Spinal cord (tissue), 10 donors: ENCODE measurements around the gene F2RL1. TPM values are rescaled to one million over a fixed set of nuclear protein-coding genes. Genes with fewer than 3 reads are reported as not detected.
"Not testable (repeated sequence)": the region's sequence is repeated elsewhere in the genome, so short reads cannot be mapped to it uniquely, and the experiment has no call there.

Experiments
- DNase-seq, 6 donors: peaks; one replicate each; pipeline versions ENCODE4 v3.0.0 to v3.0.0-alpha.2; 2013 to 2015; ENCODE audit warnings: low spot score in 6 of 6, low read depth in 4 of 6
- H3K27ac ChIP-seq: one replicate; pipeline ENCODE4 v1.5.1; 2013; ENCODE audit warnings: low read depth, low read length, control low read depth
- H3K27me3 ChIP-seq: one replicate; pipeline ENCODE4 v1.6.1; 2013; ENCODE audit warnings: low read length; ENCODE audit not compliant: control insufficient read depth, insufficient read depth
- H3K36me3 ChIP-seq: one replicate; pipeline ENCODE4 v1.6.1; 2013; ENCODE audit warnings: low read length; ENCODE audit not compliant: control insufficient read depth, insufficient read depth
- H3K4me1 ChIP-seq: one replicate; pipeline ENCODE4 v1.6.1; 2013; ENCODE audit warnings: low read length; ENCODE audit not compliant: control insufficient read depth, insufficient read depth
- H3K4me3 ChIP-seq: one replicate; pipeline ENCODE4 v1.5.1; 2013; ENCODE audit warnings: low read depth, low read length, control low read depth
- H3K9me3 ChIP-seq: one replicate; pipeline ENCODE4 v1.6.1; 2013; ENCODE audit warnings: low read length; ENCODE audit not compliant: control insufficient read depth, insufficient read depth
- WGBS: methylation state at CpG from one replicate; pipeline ENCODE4 v1.1.5; 2013; ENCODE audit warnings: missing lambda C conversion rate; ENCODE audit not compliant: insufficient coverage; 5-methylcytosine and 5-hydroxymethylcytosine counted together
- polyA plus RNA-seq, 2 donors: library from polyadenylated mRNA; unstranded; fragments of 120-200 nt; gene quantifications; one replicate each; pipeline ENCODE4 v1.2.1, GENCODE V29; 2013; ENCODE audit not compliant: insufficient read length in 2 of 2
- total RNA-seq, 2 donors: library from RNA; depleted of rRNA in 1 of 2; stranded (reverse); fragments of 120-200 nt in 1 of 2; fragments of >200 nt in 1 of 2; gene quantifications; one replicate each; pipeline versions ENCODE4 v1.2.3 to v1.2.4, GENCODE V29; 2013 to 2014
- donor health status: healthy.

F2RL1 gene
- total and polyA plus RNA-seq, 4 donors, result 1.7 to 5.3 (median 2.3) TPM

- H3K36me3 ChIP-seq, result no peaks in the 10 kb centered on the region
- no peaks in the 10 kb centered on the region for H3K9me3 ChIP-seq
- H3K27ac ChIP-seq, result no peak overlapping the region
- peaks cover 19% of the 10 kb centered on the region for H3K4me1 ChIP-seq
- WGBS, result 79% methylated on average over 2 of the region's 3 CpGs
- no peak overlapping the region for H3K4me3 ChIP-seq
- no peak for DNase-seq
- peaks cover 28% of the 10 kb centered on the region for H3K27me3 ChIP-seq
Observed at GRCh38 chr5:76816110-76816831, 2.6 kb upstream of the F2RL1 start.

- no peak for DNase-seq
- Histone ChIP-seq H3K4me1 (peaks cover 19% of the 10 kb centered on the region), H3K36me3 (no peaks in the 10 kb centered on the region), H3K4me3 (peak overlapping the region; percentile 38), H3K27ac (no peak overlapping the region), H3K9me3 (no peaks in the 10 kb centered on the region), H3K27me3 (peaks cover 28% of the 10 kb centered on the region)
- WGBS, result 17% methylated on average over 22 of the region's 31 CpGs
Observed at GRCh38 chr5:76819851-76820525, 1.2 kb downstream of the F2RL1 start.

- Histone ChIP-seq H3K27ac (no peak overlapping the region), H3K4me1 (peaks cover 19% of the 10 kb centered on the region), H3K36me3 (no peaks in the 10 kb centered on the region), H3K9me3 (no peaks in the 10 kb centered on the region), H3K27me3 (peaks cover 28% of the 10 kb centered on the region), H3K4me3 (no peak overlapping the region)
- WGBS, result no CpG with 5 or more reads among the region's 2 CpGs
- no peak for DNase-seq
Observed at GRCh38 chr5:76820526-76820890, 1.7 kb downstream of the F2RL1 start.

GRCh38 chr5:76821136-76821535 is 2.3 kb downstream of the F2RL1 start:
- Histone ChIP-seq H3K36me3 (no peaks in the 10 kb centered on the region), H3K27ac (no peak overlapping the region), H3K27me3 (peaks cover 28% of the 10 kb centered on the region), H3K4me1 (peaks cover 19% of the 10 kb centered on the region), H3K9me3 (no peaks in the 10 kb centered on the region), H3K4me3 (no peak overlapping the region)
- no CpG with 5 or more reads among the region's 4 CpGs for WGBS
- DNase-seq, result no peak

- H3K27me3 ChIP-seq, result peaks cover 26% of the 10 kb centered on the region
- H3K9me3 ChIP-seq, H3K4me3 ChIP-seq, DNase-seq, H3K27ac ChIP-seq, H3K36me3 ChIP-seq: not testable (repeated sequence)
- H3K4me1 ChIP-seq, result peaks cover 19% of the 10 kb centered on the region
- 83% methylated on average over 1 of the region's 7 CpGs for WGBS
Observed at GRCh38 chr5:76822105-76822731, 3.4 kb downstream of the F2RL1 start.

GRCh38 chr5:76826416-76826815 is 7.6 kb downstream of the F2RL1 start:
- not testable (repeated sequence) for H3K4me3 ChIP-seq, H3K36me3 ChIP-seq, H3K4me1 ChIP-seq, H3K9me3 ChIP-seq, H3K27me3 ChIP-seq, DNase-seq, H3K27ac ChIP-seq

- H3K4me3 ChIP-seq, result no peak overlapping the region
- no peaks in the 10 kb centered on the region for H3K36me3 ChIP-seq
- no peak overlapping the region for H3K27ac ChIP-seq
- no peaks in the 10 kb centered on the region for H3K4me1 ChIP-seq
- H3K27me3 ChIP-seq, result no peaks in the 10 kb centered on the region
- 60% methylated on average over 2 of the region's 2 CpGs for WGBS
- no peak for DNase-seq
- H3K9me3 ChIP-seq, result no peaks in the 10 kb centered on the region
Observed at GRCh38 chr5:76831110-76831452, 12.3 kb downstream of the F2RL1 start.

GRCh38 chr5:76836181-76836580 is 17.4 kb downstream of the F2RL1 start:
- H3K27me3 ChIP-seq, result no peaks in the 10 kb centered on the region
- WGBS, result no CpG with 5 or more reads among the region's 2 CpGs
- H3K4me1 ChIP-seq, result no peaks in the 10 kb centered on the region
- no peak overlapping the region for H3K4me3 ChIP-seq
- no peaks in the 10 kb centered on the region for H3K9me3 ChIP-seq
- H3K27ac ChIP-seq, result no peak overlapping the region
- no peaks in the 10 kb centered on the region for H3K36me3 ChIP-seq
- no peak for DNase-seq

- no peak for DNase-seq
- whole genome bisulfite sequencing, result 95% methylated on average over 3 of the region's 4 CpGs
Observed at GRCh38 chr5:76836585-76836984, 17.8 kb downstream of the F2RL1 start.

More at GRCh38 chr5:76836585-76836984, 17.8 kb downstream of the F2RL1 start:
- no peak overlapping the region for H3K4me3 ChIP-seq
- H3K27ac ChIP-seq, result no peak overlapping the region
- H3K27me3 ChIP-seq, result no peaks in the 10 kb centered on the region
- H3K4me1 ChIP-seq, result no peaks in the 10 kb centered on the region
- H3K36me3 ChIP-seq, result no peaks in the 10 kb centered on the region
- no peaks in the 10 kb centered on the region for H3K9me3 ChIP-seq
